ENCODE data around the gene ATP6AP1. TPM values are rescaled to one million over a fixed set of nuclear protein-coding genes. Genes with fewer than 3 reads are reported as not detected.
"Not testable (repeated sequence)": the region's sequence is repeated elsewhere in the genome, so short reads cannot be mapped to it uniquely, and the experiment has no call there.

Gene ATP6AP1
- total and polyA plus RNA-seq, 9 of the 15 experiments (the other 6 are each of a cell fraction or from before 2014, with no cell fraction given) = 8.3 to 90.5 (median 52.9) TPM

DNA sequence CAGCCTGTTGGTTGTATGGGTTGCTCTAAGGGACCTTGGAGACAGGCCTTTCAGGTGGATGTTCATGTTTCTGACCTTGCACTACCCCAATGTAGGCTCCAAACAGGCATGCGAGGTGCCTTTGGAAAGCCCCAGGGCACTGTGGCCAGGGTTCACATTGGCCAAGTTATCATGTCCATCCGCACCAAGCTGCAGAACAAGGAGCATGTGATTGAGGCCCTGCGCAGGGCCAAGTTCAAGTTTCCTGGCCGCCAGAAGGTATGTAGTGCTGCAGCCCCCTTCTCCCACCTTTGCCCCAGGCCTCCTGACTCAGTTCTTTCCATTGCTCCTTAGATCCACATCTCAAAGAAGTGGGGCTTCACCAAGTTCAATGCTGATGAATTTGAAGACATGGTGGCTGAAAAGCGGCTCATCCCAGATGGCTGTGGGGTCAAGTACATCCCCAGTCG is 28.1 kb upstream of the ATP6AP1 start:
- peak overlapping the region; percentile 95 to 98; a peak in 3 of 4 replicates for H3K9ac ChIP-seq (ENCODE audit: insufficient read depth in 1 of 2, low read depth in 2 of 2, low read length in 2 of 2)
- ATAC-seq; H2AFZ ChIP-seq (ENCODE audit: low read depth, low read length); BruUV-seq (replicated peaks); intact Hi-C loops (cut with micrococcal nuclease); FAIRE-seq; H3K27me3 ChIP-seq (ENCODE audit: control insufficient read depth in 2 of 2, insufficient read depth in 2 of 2, low read length in 2 of 2); H3K9me1 ChIP-seq (ENCODE audit: control insufficient read depth, insufficient read depth, low read length); DNase-seq (ENCODE audit: extremely low read depth in 1 of 4, low spot score in 3 of 4); H3K9me3 ChIP-seq (replicated peaks; ENCODE audit: control insufficient read depth, insufficient read depth, low read depth, low read length): not testable (repeated sequence)
- 35% methylated on average over 2 of the region's 6 CpGs for WGBS (ENCODE audit: insufficient coverage, low coverage, missing lambda C conversion rate)
- peak overlapping the region; percentile 97 for H3K4me2 ChIP-seq (ENCODE audit: insufficient read depth, low read length)
- peaks cover 35% of the 10 kb centered on the region for H3K36me3 ChIP-seq (ENCODE audit: control insufficient read depth, insufficient read depth, low read length)
- peaks cover 5 to 22% of the 10 kb centered on the region in 2 experiments; a peak in 3 of 5 replicates for H3K4me1 ChIP-seq (replicated peaks in 1 of 2; ENCODE audit: control insufficient read depth in 2 of 2, insufficient read depth in 2 of 2, low read length in 2 of 2)
- in situ Hi-C loops (cut with MboI) = loop anchor here (10.0 kb wide), 1 partner anchor 134 kb away; no protein-coding TSS in a partner anchor
- peaks cover 13% of the 10 kb centered on the region for H4K20me1 ChIP-seq (replicated peaks; ENCODE audit: control insufficient read depth, insufficient read depth, low read length)
- ChIA-PET CTCF (ENCODE audit: low intra/inter-chr PET ratio) (interaction anchor here (0.5 to 3.3 kb wide), 2 partner anchors 134 to 138 kb away, joined by 3 to 17 read pairs; no protein-coding TSS in a partner anchor), POLR2A (interaction anchor here (0.6 to 6.0 kb wide), 14 partner anchors 10 to 141 kb away, joined by 3 to 85 read pairs (median 8); partner anchors contain the start of genes ATP6AP1, DNASE1L1, FAM3A and TAFAZZIN)
- TF ChIP-seq, protein P1, sequence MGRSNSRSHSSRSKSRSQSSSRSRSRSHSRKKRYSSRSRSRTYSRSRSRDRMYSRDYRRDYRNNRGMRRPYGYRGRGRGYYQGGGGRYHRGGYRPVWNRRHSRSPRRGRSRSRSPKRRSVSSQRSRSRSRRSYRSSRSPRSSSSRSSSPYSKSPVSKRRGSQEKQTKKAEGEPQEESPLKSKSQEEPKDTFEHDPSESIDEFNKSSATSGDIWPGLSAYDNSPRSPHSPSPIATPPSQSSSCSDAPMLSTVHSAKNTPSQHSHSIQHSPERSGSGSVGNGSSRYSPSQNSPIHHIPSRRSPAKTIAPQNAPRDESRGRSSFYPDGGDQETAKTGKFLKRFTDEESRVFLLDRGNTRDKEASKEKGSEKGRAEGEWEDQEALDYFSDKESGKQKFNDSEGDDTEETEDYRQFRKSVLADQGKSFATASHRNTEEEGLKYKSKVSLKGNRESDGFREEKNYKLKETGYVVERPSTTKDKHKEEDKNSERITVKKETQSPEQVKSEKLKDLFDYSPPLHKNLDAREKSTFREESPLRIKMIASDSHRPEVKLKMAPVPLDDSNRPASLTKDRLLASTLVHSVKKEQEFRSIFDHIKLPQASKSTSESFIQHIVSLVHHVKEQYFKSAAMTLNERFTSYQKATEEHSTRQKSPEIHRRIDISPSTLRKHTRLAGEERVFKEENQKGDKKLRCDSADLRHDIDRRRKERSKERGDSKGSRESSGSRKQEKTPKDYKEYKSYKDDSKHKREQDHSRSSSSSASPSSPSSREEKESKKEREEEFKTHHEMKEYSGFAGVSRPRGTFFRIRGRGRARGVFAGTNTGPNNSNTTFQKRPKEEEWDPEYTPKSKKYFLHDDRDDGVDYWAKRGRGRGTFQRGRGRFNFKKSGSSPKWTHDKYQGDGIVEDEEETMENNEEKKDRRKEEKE (IDR thresholded peaks at IDR 0.05; ENCODE audit: borderline replicate concordance in 1 of 2, control insufficient read depth in 1 of 2, low read depth in 2 of 2, low read length in 1 of 2) = 0 out of 4 replicates have a peak, but pooled peaks of 1 of the 2 experiments have one; percentile 9
- TF ChIP-seq RBFOX2 (IDR thresholded peaks at IDR 0.05; ENCODE audit: low read depth, low read length) (peak; percentile 85), POLR2G (IDR thresholded peaks at IDR 0.05; ENCODE audit: low read depth, low read length) (peak; percentile 73; the same call in 1 of the 2 replicates), RBM22 (IDR thresholded peaks at IDR 0.05; ENCODE audit: low read depth, low read length, poor library complexity, severe bottlenecking) (peak; percentile 72)
- peak overlapping the region; percentile 97; the same call in 2 of the 3 replicates for H3K27ac ChIP-seq (ENCODE audit: extremely low read depth, low read depth, low read length)
- H3K4me3 ChIP-seq = peak overlapping the region; percentile 64
- H3K79me2 ChIP-seq (ENCODE audit: control insufficient read depth, insufficient read depth, low read length) = peaks cover 42% of the 10 kb centered on the region

Measured in K562 (cell line).